ENCODE results near the gene NEBL.

DNA sequence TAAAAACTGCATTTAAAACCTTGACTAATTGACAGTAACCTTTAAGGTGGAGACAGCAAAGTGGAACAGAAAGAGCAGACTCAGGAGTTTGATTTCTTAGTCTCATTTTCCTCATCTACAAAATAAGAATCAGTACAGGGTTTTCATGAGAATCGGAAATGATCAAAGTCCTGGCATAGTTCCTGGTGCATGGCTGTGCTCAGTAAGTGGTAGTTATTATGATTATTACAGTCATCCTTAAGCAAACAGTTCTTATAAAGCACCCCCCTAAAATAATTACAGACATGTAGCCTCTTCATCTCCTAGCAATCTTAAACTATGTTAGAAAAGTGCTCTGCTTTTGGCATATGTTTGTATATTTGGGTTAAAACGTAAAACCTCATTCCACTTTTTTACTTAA, 18.0 kb downstream of the NEBL start:
- TF ChIP-seq, protein P1, sequence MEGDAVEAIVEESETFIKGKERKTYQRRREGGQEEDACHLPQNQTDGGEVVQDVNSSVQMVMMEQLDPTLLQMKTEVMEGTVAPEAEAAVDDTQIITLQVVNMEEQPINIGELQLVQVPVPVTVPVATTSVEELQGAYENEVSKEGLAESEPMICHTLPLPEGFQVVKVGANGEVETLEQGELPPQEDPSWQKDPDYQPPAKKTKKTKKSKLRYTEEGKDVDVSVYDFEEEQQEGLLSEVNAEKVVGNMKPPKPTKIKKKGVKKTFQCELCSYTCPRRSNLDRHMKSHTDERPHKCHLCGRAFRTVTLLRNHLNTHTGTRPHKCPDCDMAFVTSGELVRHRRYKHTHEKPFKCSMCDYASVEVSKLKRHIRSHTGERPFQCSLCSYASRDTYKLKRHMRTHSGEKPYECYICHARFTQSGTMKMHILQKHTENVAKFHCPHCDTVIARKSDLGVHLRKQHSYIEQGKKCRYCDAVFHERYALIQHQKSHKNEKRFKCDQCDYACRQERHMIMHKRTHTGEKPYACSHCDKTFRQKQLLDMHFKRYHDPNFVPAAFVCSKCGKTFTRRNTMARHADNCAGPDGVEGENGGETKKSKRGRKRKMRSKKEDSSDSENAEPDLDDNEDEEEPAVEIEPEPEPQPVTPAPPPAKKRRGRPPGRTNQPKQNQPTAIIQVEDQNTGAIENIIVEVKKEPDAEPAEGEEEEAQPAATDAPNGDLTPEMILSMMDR (IDR thresholded peaks at IDR 0.05), result no peak
- TF ChIP-seq EZH2phosphoT487 (IDR thresholded peaks at IDR 0.05), result no peak
